ENCODE results near the gene B4GALNT3.

DNA sequence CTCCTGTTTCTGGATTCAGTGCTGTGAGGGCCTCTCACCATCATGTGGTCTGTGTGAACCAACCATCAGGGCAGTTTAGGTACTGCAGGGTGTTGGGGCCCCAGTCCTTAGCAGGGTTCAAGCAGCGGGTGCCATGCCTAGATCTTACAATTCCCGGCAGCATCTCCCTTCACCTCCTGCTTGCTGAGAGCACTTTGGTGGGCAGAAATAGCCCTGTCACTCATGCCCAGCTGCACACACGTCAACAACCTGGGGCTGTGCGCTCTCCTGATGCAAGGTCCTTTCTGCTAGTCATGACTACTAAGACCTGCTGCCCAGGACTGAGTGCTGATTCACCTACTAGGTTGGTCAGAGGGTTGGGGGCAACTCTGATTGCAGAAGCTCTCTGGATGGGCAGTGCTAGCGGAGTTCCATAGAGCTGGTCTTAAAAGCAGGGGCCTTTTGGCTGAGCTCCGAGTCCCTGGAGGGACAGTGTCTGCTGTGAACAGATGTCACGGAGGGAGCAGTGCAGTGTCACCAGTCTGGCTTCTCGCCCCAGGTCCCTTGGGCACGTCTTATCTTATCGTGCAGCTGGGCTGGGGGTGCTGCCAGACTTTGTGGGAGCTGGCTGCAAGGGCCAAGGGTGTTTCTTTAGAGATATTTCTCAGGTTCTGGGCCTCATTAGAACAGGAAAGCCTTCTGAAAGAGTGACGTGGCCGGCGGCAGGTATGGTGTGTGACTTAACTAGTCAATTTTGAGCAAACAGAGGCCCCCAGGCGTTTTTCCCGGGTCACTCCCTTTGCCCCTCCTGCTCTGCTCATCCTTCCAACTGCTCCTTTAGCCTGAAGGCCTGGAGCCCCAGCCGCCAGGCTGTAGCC lies 131.7 kb downstream of the B4GALNT3 start:
- TF ChIP-seq SIN3A (IDR thresholded peaks at IDR 0.05; ENCODE audit: borderline replicate concordance, insufficient read depth, low read depth, low read length) (no peak), POLR2AphosphoS5 (IDR thresholded peaks at IDR 0.05; ENCODE audit: low read depth, low read length) (no peak)
